Measurements from ENCODE around the gene ACSS1.
A peak's percentile ranks its signal among the peaks of the same experiment; 100 is the strongest.

ACSS1 gene

DNA sequence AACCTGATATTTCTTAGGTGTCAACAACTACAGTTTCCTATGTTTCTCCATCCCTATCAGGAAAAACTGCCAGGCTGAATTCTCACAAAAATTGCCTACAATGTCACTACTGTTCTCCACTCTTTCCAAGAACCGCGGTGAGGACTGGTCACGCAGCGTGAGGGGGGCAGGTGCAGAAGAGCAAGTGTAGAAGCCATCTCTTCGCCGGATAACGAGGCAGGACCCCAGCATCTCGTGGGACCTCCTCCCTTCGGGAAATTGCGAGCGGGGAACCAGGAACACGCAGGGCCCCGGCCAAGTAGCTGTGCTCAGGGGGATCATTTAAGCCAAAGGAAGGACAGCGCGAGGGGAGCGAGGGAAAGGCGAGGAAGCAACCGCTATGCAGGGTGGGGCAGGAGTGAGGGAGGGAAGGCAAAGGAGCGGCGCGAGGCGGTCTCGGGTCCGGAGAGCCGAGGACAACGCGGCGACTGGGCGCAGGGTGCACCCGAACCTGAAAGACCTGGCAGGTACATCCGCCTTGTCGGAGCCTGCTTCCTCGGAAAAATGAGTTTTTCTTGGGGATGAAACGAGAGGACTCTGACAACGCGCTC lies 65.9 kb downstream of the ACSS1 start:
- DNase-seq: peak; percentile 55

DNA sequence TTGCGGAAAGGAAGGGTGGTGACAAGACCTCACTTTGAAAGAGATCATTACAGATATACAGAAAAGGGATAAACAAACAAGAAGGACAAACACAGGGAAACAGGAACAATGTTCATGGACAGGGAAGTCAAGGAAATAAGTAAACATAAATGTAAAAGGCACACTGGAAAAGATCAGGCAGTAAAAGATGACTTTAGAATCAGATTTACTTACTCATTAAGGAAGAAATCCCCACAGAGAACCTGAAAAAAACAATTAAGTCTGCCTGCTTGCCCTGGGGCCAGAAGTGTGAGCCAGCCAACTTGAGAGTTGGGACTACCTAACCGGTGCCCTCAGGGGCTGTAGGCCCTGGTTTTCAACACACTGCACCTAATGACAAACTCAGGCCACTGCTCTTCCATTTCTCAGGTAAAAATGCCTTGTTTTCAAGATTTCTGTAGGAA lies 67.1 kb downstream of the ACSS1 start:
- no peak for DNase-seq

DNA sequence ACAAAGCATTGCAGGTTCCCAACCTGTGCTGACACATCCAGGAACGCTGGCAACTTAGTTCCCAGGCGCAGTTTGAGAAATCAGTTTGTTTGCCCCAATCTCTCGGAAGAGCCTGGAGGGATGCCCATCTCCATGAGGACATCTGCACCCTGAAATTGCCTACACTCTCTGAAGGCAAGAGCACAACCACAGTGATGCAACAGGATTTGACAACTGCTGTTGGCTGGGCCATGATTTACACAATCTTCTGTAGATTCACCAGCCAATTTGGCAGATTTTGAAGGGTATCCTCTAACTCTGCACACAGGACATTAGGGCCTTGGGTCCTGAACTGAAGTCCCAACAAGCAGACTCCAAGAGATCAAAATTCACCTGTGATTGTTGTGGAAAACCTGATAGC lies 68.8 kb downstream of the ACSS1 start:
- DNase-seq: no peak

DNA sequence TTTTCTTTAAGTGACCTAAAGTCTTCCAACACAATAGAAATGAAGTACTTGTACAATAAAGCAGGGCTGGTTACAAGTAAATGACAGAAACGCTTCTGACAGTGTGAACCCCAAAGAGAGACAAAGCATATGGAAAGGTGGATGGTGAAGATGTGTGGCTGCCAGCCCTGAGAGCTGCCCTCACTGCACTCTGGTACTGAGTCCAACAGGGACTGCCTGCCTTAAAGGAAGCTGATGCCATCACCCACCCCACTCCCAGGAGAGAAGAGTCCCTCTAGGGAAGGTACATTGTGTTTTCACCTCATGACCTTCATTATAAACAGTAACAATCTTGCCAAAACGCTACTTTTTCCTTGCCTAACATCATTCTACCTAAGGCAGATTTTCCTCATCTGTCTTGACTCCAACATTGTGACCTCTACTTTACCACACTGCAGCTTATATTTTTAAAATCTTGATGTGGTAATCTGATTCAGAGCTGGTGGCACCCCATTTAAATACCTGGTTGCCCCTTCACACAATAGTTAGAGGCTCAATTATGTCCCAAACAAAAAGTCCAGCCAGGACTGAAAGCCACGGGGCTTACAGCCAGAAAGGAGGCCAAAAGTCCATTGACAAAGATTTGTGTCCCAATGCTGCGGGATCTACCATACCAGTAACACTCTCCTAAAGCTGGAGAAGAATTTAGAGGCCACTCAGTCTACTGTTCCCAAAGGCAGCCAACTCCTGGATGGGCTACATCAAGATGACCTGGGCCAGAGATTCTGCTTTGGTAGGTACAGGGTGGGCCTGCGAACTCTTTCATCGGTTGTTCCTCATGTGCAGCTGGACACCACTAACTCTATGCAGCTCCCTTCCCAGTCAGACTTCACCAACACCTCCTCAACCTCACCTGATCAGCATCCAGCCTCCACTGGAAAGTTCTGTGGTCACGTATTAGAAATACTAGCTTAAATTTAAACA lies 69.8 kb downstream of the ACSS1 start:
- DNase-seq: no peak

DNA sequence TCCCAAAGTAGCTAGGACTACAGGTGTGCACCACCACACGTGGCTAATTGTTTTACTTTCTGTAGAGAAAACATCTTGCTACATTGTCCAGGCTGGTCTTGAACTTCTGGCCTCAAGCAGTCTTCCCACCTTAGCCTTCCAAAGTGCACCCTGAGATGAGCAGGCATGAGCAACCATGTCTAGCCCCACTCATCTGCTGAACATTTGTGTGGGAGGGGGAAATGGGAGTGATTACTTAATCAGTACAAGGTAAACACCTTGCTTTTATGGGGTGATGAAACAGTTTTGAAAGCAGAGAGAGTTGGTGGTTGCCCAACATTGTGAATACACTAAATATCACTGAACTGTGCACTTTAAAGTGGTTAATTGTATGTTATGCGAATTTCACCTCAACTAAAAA lies 70.7 kb downstream of the ACSS1 start:
- DNase-seq: no peak

DNA sequence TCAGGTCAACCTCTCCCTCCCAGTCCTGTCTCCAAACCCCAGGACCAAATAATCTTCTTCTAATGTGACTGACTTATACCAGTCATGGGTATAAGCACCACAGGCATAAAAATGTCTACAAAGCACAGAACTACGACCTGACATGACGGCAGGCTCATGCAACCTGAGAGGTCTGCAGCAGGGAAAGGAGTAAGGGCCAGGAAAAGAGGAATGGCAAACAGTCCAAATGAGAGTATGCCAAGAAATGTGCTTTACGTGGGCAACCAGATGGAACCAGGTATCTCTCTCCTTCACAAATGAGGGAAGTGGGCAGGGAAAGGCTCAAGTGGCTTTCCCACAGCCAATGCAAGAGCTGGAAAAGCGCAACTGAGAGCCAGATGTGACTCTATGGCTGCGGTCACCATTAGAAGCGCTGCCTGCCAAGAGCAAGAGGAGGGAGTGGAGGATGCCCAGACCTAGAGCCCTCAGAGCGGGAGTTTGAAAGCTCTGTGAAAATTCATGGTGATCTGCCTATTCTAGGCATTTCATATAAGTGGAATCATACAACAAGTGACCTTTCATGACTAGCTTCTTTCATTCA lies 71.4 kb downstream of the ACSS1 start:
- DNase-seq: no peak

DNA sequence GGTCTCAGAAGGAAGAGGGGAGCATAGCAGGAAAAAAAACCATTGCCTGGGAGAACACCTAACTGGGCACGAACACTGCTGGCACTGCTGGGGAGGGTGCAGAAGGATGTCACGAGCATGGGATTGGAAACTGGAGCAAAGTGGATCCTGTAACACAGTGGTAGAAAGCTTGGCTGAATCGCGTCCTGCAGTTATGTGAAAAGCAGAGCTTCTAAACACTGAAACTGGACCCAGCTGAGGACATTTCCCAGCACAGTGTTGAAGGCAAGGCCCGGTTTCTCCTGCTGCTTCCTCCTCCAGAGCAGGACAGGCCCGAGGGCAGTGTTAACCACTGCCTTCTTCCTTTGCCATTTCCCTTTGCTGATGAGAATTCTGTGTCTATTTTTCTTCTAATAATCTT lies 72.1 kb downstream of the ACSS1 start:
- DNase-seq: no peak

DNA sequence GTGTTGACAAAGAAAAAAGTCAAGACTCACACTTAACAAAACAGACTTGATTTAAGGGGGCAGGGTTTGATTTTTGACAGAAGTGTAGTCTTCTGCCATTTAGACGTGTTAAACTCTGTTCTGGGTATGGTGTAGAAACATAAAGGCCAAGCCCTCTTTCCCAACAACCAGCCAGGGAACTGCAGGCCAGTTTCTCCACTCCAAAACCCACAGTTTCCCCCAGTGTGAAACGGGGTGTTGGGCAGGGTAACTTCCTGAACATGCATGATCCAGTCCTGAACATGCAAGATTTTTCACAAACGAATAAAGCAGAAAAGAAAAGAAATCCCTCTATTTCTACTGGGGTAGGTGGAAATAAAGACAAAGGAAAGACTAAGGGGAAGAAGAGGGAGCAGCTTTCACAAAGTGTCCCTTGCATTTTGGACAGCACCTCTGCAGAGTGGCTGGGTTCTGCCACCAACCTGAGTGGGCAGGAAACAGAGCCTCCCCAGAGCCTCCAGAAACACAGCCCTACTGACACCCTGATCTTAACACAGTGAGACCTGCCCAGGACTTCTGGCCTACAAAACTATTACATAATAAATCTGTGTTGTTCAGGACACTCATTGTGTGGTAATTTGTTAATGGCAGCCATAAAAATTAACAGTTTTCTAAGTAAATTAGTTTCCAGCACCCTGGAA lies 72.8 kb downstream of the ACSS1 start:
- no peak for DNase-seq

DNA sequence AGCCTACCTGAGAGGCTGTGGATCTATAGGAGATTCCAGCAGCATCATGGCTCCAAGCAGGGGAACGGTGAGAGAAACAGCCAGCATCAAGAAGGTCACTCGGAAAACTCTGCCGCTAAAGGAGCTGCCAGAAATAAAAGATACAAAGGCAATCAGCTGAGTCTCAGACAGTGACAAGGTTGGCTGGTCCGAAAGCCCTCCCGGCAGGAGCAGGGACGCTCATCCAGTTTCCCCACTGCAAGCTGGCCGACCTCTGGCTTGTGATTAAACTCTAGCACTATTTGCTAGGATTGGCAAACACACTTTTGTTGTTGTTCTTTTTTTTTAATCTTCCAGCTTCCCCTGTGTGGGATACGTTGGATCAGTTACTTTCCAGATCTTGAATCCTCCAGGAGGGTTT lies 74.0 kb downstream of the ACSS1 start:
- DNase-seq: no peak

DNA sequence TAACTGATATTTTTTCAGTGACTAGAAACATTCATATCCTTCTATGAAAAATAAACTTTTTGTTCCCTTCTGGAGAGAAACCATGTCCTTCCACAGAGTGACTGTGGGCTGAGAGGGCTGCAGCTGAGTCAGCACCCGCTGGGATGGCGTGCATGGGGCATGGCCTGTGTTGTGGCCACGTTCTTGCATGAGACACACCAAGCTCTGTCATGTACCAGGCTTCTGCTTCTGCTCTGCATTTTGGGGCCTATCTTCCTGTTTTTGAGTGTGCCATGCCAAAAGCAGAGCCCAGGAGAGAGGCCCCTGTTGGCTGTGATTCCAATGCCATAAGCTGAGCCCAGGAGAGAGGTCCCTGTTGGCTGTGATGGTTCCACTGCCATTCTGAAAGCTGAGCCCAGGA lies 76.1 kb downstream of the ACSS1 start:
- DNase-seq: no peak

DNA sequence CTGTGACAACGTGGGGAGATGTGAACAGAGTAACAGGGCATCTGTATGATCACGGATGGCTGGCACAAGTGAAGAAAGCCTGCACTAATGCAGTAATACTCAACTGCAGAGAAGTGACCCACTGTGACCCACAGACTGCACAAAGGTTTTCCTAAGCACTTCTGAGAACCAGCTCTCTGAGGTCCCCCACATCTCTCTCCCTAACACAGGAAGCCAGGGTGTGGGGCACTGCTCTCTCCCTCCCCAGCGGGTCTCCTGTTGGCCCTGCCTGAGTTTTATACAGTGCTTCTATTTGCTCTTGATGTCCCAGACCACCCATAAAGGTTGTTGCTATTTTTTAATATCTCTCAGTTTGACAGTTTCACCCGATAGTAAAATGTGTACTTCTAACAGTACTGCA lies 76.7 kb downstream of the ACSS1 start:
- no peak for DNase-seq

DNA sequence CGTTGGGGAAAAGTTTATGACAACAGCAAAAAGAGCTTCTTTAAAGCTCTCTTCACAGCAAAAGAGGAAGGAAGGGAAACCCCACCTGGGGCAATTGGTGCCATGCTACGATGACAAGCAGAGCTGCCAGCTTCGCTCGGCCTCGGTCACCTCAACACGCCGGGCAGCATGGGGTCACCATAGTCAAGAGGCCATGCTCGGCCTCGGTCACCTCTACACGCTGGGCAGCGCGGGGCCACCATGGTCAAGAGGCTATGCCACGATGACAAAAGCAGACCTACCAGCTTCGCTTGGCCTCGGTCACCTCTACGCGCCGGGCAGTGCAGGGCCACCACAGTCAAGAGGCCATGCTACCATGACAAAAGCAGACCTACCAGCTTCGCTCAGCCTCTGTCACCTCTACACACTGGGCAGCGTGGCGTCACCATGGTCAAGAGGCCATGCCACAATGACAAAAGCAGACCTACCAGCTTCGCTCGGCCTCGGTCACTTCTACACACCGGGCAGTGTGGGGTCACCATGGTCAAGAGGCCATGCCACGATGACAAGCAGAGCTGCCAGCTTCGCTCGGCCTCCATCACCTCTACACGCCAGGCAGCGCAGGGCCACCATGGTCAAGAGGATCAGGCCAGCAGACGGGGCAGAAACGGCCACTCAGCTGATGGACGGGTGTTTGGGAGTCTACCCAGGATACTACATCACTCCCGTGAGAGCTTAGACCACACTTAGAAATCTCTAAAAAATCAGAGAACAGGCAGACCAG lies 77.5 kb downstream of the ACSS1 start:
- DNase-seq: no peak

DNA sequence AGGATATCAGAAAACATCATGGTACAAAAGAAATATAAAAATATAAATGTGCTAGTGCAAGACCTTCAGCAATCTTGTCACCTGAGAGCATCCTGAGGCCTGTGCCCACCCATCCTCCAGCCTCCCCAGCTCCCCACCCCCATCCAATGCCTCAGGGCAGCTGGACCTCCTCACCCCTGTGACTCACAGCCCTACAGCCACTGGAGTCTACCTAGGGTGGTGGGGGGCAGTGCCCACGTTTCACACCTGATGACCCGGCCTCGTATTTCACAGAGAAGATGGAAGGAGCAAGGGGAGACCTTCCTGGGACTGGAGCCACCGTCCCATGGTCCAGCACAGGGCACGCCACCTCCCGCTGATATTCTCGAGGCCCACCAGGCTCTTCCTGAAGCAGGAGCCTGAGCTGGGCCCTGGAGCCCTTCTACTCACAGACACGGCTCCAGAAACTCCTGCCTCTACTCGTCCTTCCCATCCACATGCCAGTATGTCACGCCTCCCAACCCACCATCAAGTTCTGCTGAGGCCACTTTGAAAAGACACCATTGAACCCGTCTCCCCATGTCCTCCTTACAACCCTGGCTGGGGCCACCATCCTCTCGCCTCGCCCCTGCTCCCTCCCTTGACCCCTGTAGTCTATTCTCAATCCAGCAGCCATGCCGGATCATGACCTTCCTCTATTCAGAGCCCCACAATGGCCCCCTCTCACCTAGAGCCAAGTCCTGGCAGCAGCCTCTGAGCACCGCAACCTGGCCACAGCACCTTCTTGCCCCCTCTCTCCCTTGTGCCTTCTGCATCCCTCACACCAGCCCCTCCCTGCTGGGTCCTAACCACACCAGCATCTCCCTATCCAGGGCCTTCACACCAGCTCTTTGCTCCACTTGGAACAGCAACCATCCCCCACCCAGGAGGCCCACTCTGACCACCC lies 78.6 kb downstream of the ACSS1 start:
- DNase-seq: no peak

DNA sequence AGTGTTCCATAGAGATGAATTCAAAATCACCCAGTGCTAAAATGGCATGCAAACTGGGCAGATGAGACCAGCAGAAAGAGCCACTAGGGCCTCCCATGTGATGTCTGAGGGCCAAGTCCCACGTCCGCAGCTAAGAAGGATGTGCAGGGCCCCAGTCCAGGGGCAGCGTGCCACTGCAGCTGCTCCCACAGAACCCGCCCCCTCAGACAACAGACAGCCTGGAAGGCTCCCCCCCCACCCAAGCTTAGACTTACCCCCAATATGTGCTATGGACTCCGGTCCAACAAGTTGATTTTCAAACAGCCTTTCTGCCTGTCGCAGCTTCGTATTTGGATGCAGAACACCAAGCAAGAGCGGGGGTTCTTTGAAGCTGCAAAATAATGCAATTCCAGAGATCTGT lies 79.4 kb downstream of the ACSS1 start:
- DNase-seq: no peak

DNA sequence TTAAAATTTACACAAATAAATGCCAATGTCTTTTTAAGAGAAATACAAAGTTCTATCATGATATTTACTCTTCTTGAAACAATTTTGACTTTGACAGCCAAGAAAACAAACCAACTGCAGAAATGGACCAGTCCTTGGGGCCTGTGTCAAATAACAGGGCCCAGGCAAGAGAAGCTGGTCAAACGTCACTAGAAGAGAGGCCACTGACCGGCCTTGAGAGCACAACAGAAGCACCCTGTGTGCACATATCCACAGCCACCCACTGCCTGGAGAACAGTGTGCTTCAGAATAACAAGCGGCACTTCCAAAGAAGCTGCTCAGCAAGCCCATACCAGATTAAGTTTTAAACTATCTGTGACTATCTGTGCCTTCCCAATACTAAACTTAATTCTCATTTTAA lies 80.1 kb downstream of the ACSS1 start:
- no peak for DNase-seq

DNA sequence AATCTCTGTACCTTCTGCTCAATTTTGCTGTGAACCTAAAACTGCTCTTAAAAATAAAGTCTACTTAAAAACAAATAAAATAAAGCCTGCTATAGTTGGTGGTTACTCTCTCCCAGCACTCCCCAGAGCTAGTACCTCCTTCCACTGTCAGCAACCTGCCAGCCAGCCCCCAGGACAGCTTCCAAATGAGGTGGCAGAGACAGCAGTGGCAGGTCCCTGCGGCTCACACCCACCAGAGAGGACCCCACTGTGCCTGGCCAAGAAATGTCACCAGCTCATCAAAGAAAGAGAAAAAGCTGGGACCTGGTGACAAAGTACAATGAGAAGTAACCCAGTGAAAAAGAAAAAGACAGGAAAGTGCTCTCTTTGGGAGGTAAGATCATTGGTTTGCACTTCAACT lies 80.6 kb downstream of the ACSS1 start:
- no peak for DNase-seq

DNA sequence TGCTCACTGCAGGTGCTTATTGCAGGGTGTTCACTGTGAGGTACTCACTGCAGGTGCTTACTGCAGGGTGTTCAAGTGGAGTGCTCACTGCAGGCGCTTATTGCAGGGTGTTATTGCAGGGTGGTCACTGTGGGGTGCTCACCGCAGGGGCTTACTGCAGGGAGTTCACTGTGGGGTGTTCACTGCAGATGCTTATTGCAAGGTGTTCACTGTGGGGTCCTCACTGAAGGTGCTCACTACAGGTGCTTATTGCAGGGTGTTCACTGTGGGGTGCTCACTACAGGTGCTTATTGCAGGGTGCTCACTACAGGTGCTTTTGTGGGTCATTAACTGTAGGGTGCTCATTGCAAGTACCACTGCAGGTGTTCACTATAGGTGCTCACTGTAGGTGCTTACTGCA lies 85.6 kb downstream of the ACSS1 start:
- DNase-seq: no peak

DNA sequence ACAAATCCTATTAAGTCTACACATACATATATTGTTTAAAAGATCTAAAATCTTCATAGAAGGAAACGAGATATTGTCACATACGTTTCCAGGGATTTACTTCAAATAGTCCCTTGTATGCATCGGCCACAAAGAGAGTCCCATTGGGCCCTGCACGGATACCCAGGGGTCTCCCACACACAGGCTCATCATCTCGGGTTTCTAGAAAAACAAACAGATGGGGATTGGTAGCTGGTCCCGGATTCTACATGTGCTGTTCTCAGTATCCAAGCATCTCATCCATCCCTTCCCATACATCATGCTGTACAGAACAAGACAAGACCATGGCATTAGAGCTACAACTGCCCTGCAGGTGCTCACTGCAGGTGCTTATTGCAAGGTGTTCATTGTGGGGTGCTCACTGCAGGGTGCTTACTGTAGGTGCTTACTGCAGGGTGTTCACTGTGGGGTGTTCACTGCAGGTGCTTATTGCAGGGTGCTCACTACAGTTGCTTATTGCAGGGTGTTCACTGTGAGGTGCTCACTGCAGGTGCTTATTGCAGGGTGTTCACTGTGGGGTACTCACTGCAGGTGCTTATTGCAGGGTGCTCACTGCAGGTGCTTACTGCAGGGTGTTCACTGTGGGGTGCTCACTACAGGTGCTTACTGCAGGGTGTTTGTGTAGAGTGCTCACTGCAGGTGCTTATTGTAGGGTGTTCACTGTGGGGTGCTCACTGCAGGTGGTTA lies 86.4 kb downstream of the ACSS1 start:
- DNase-seq: no peak

DNA sequence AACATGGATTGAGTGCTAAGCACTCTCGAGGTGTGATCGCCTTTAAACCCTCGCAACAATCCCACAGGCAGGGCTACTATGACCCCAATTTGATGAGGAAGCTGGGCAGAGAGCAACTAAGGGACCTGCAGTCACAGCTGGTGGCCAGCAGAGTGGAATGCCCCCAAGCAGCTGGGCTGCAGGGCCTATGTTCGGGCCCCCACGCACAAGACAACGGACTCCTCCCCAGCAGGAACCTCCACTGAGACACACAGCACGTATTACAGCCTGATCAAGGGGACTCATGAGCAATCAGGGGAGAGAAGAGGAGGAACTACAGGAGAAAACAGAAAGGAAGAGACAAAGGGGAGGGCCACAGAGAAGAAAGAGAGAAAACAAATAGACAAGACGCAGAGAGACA lies 87.2 kb downstream of the ACSS1 start:
- no peak for DNase-seq

DNA sequence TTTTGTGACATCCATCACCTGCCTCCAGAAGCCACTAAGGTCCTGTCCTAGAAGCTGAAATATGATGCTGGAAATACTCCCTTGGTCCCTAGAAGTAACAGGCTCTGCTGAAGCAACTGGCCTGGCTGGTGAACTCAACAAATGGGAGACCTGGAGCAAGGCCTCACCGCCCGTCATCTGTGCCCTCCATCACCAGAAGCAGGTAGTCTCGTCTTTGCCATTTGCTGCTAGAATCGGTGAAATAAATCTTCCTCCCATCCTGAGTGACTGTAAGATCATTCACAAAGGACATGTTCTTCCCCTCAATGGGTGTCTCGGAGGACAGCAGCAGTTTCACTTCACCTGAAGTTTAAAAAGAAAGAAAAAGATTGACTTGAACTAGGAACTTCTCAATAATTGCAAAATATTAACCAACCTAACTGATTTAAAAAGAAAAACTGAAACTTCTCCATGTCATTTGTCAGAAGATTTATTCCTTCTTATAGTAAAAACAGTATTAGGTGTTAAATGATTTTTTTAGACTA lies 87.8 kb downstream of the ACSS1 start:
- no peak for DNase-seq

Measured in NCI-H526 treated with DMSO at 0.1 percent for 48 hours (cell line).